Muscle of arm (tissue), 12 donors: Measurements from ENCODE around the gene COG6. TPM values are rescaled to one million over a fixed set of nuclear protein-coding genes. Genes with fewer than 3 reads are reported as not detected.

Experiments
- DNase-seq: peaks from one replicate; pipeline ENCODE4 v3.0.0-alpha.2; 2013
- polyA plus RNA-seq, 12 donors: library from polyadenylated mRNA; unstranded; fragments of 120-200 nt; gene quantifications; one replicate each; pipeline ENCODE4 v1.2.1, GENCODE V29; 2013; ENCODE audit not compliant: insufficient read length in 12 of 12

The COG6 gene
- polyA plus RNA-seq, 12 donors, result 15.8 to 30.4 (median 23.5) TPM; not detected in 1

- DNase-seq, result no peak
These were observed 17.1 kb downstream of the COG6 start for GRCh38 chr13:39672378-39673132.

- DNase-seq, result no peak
These were observed 20.4 kb downstream of the COG6 start for GRCh38 chr13:39675904-39676303.

- peak; percentile 38 for DNase-seq
These were observed 20.9 kb downstream of the COG6 start for GRCh38 chr13:39676315-39676876.

- DNase-seq, result no peak
These were observed 26.8 kb downstream of the COG6 start for GRCh38 chr13:39682310-39682709.

GRCh38 chr13:39682788-39683187 is 27.3 kb downstream of the COG6 start:
- DNase-seq, result no peak

- peak; percentile 12 for DNase-seq
These were observed 29.2 kb downstream of the COG6 start for GRCh38 chr13:39684531-39685137.

- no peak for DNase-seq
These were observed 30.2 kb downstream of the COG6 start for GRCh38 chr13:39685652-39686051.

GRCh38 chr13:39688278-39688677 is 32.8 kb downstream of the COG6 start:
- no peak for DNase-seq

- DNase-seq, result no peak
These were observed 33.4 kb downstream of the COG6 start for GRCh38 chr13:39688699-39689405.

- peak; percentile 78 for DNase-seq
These were observed 37.4 kb downstream of the COG6 start for GRCh38 chr13:39692660-39693438.

GRCh38 chr13:39699274-39699673 is 43.8 kb downstream of the COG6 start:
- DNase-seq, result no peak

- peak; percentile 4 for DNase-seq
These were observed 57.2 kb downstream of the COG6 start for GRCh38 chr13:39712626-39713025.

- DNase-seq, result peak; percentile 71
These were observed 73.7 kb downstream of the COG6 start for GRCh38 chr13:39729156-39729555.

GRCh38 chr13:39734952-39735351 is 79.5 kb downstream of the COG6 start:
- DNase-seq, result no peak

- no peak for DNase-seq
These were observed 81.6 kb downstream of the COG6 start for GRCh38 chr13:39737047-39737446.

- DNase-seq, result no peak
These were observed 85.3 kb downstream of the COG6 start for GRCh38 chr13:39740761-39741160.

GRCh38 chr13:39748961-39749360 is 93.5 kb downstream of the COG6 start:
- no peak for DNase-seq

- DNase-seq, result no peak
These were observed 94.1 kb downstream of the COG6 start for GRCh38 chr13:39749528-39749927.

GRCh38 chr13:39751805-39752204 is 96.3 kb downstream of the COG6 start:
- DNase-seq, result no peak

GRCh38 chr13:39760521-39760920 is 105.1 kb downstream of the COG6 start:
- no peak for DNase-seq

- no peak for DNase-seq
These were observed 110.5 kb downstream of the COG6 start for GRCh38 chr13:39765801-39766463.
